Keratinocyte (primary cell): ENCODE results near the gene RNF182. TPM values are rescaled to one million over a fixed set of nuclear protein-coding genes. Genes with fewer than 3 reads are reported as not detected.
A peak's percentile ranks its signal among the peaks of the same experiment; 100 is the strongest.

Experiments
- DNase-seq: peaks from one replicate; pipeline ENCODE4 v3.0.0-alpha.2; 2011; ENCODE audit warnings: low read depth, missing footprints, low spot score
- FAIRE-seq: peaks from 2 replicates; lab custom pipeline; 2011; peaks lifted over from hg19 to GRCh38; lab: Jason Lieb, UNC
- H2AFZ ChIP-seq: 2 replicates; pipeline ENCODE4 v1.6.0; 2012; ENCODE audit warnings: low read length, control low read depth, inconsistent platforms; ENCODE audit not compliant: control insufficient read depth
- H3K27ac ChIP-seq: 2 replicates; pipeline ENCODE4 v1.5.1; 2011; ENCODE audit warnings: low read length; ENCODE audit not compliant: control insufficient read depth, insufficient read depth
- H3K27me3 ChIP-seq: 3 replicates; pipeline ENCODE4 v1.6.0; 2011; ENCODE audit warnings: low read length; ENCODE audit not compliant: control insufficient read depth, insufficient read depth; ENCODE audit errors: extremely low read depth
- H3K36me3 ChIP-seq, 2 experiments: 2 replicates in 1 of 2; 3 replicates in 1 of 2; pipeline ENCODE4 v1.5.1; 2011; ENCODE audit warnings: low read length in 2 of 2, mild to moderate bottlenecking in 1 of 2; ENCODE audit not compliant: control insufficient read depth in 2 of 2, insufficient read depth in 2 of 2; ENCODE audit errors: extremely low read depth in 1 of 2
- H3K4me1 ChIP-seq: 3 replicates; pipeline ENCODE4 v1.5.1; 2011; ENCODE audit warnings: low read length; ENCODE audit not compliant: control insufficient read depth, insufficient read depth; ENCODE audit errors: extremely low read depth
- H3K4me2 ChIP-seq: 3 replicates; pipeline ENCODE4 v1.6.0; 2011; ENCODE audit warnings: low read depth, low read length; ENCODE audit not compliant: control insufficient read depth, insufficient read depth; ENCODE audit errors: extremely low read depth
- H3K4me3 ChIP-seq, 3 experiments: fragments of 200-600 bp in 1 of 3; sonication (generic) in 1 of 3; 2 replicates in 2 of 3; 3 replicates in 1 of 3; pipeline ENCODE4 v1.5.1; 2011 to 2016; ENCODE audit warnings: low read length in 3 of 3, mild to moderate bottlenecking in 3 of 3, control low read depth in 2 of 3, inconsistent platforms in 1 of 3, low read depth in 1 of 3, mixed read lengths in 1 of 3, mixed run types in 1 of 3, moderate library complexity in 1 of 3; ENCODE audit not compliant: control insufficient read depth in 2 of 3, insufficient read depth in 2 of 3; ENCODE audit errors: extremely low read depth in 1 of 3
- H3K79me2 ChIP-seq: 2 replicates; pipeline ENCODE4 v1.6.0; 2012; ENCODE audit warnings: low read length; ENCODE audit not compliant: control insufficient read depth, insufficient read depth
- H3K9ac ChIP-seq: 3 replicates; pipeline ENCODE4 v1.6.0; 2011; ENCODE audit warnings: low read length; ENCODE audit not compliant: control insufficient read depth, insufficient read depth; ENCODE audit errors: extremely low read depth
- H3K9me1 ChIP-seq: 3 replicates; pipeline ENCODE4 v1.6.0; 2011; ENCODE audit warnings: low read length; ENCODE audit not compliant: control insufficient read depth, insufficient read depth; ENCODE audit errors: extremely low read depth
- H3K9me3 ChIP-seq: 2 replicates; pipeline ENCODE4 v1.5.1; 2012; ENCODE audit warnings: low read depth, low read length; ENCODE audit not compliant: control insufficient read depth
- H4K20me1 ChIP-seq: 3 replicates; pipeline ENCODE4 v1.6.0; 2011; ENCODE audit warnings: low read length; ENCODE audit not compliant: control insufficient read depth, insufficient read depth; ENCODE audit errors: extremely low read depth
- EZH2 ChIP-seq: IDR thresholded peaks from one replicate; pipeline ENCODE4 v1.6.1; 2012; ENCODE audit warnings: inconsistent platforms, mild to moderate bottlenecking, low read length, moderate library complexity
- dilution Hi-C: fragments of 300-500 bp; cut with MboI; formaldehyde crosslinking; loops from one replicate; pipeline ENCODE4 v1.7.0; 2020; ENCODE audit warnings: low sequenced_read_pairs; ENCODE audit not compliant: extremely low pct_ligation_motif_present
- polyA plus RNA-seq, 5 experiments: library from polyadenylated mRNA; depleted of rRNA in 3 of 5; stranded (reverse) in 3 of 5; stranded (forward) in 1 of 5; unstranded in 1 of 5; fragments of >200 nt; gene quantifications; 1 replicate in 1 of 5; 2 replicates in 3 of 5; 3 replicates in 1 of 5; pipeline versions ENCODE4 v1.2.1 to v1.2.3, GENCODE V29; 2011 to 2012; ENCODE audit warnings: missing spikeins in 2 of 5, low read depth in 1 of 5, low replicate concordance in 1 of 5
- TF ChIP-seq, protein P1 (sequence below), 3 experiments: IDR thresholded peaks in 1 of 3; conservative IDR thresholded peaks in 1 of 3; optimal IDR thresholded peaks in 1 of 3; 2 replicates in 2 of 3; 3 replicates in 1 of 3; pipeline versions ENCODE3 to v1.5.1; 2011; ENCODE audit warnings: low read length in 3 of 3, mild to moderate bottlenecking in 3 of 3, moderate library complexity in 2 of 3, control low read depth in 1 of 3, inconsistent platforms in 1 of 3; ENCODE audit not compliant: insufficient read depth in 2 of 3; ENCODE audit errors: extremely low read depth in 1 of 3

The RNF182 gene
- polyA plus RNA-seq, 1 donor (not counting 4 experiments of a cell fraction or from before 2014, with no cell fraction given) = 2.0 TPM

DNA sequence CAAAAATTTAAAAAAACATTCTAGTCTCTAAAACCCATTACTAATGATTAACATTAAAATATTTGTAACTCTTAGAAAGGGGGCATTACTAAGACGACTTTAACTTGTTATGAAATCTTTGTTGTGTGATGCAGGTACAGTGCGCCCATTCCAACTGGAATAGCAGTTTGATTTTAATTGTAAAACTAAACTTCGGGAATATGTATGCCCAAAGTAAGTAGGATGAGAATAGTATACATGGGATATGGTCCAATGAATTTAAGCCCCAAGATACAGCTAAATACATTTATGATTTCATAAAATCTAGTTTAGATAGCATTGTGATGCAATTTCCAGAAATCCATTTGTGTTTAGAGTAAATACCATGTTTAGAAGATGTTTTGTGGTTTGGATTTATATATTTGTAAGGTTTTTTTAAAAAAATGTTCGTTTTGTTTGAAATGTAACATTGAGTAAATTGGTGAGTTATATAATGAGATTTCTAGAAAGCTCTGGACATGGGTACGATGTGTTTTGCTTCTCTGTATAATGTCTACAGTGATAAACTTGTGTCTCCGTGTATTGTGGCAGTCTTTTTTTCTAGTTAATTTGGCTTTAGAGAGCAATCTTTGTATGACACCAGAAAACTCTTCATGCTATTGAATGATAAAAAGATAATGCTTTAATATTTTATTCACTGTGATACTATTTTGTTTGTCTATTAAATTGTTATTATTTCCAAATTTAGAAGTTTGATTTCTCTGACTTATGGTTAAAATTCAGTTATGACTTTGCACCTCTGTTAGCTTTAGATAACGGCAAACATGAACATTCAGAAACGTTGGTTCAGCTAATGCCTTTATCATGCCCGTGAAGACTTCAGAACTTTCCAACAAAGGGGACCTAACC, 54.8 kb downstream of the RNF182 start:
- H3K27me3 ChIP-seq = peaks cover 3% of the 10 kb centered on the region
- H2AFZ ChIP-seq = no peak overlapping the region
- no peaks in the 10 kb centered on the region for H3K9me3 ChIP-seq
- FAIRE-seq = no peak
- DNase-seq = no peak
- no peak for TF ChIP-seq EZH2
- TF ChIP-seq, protein P1, sequence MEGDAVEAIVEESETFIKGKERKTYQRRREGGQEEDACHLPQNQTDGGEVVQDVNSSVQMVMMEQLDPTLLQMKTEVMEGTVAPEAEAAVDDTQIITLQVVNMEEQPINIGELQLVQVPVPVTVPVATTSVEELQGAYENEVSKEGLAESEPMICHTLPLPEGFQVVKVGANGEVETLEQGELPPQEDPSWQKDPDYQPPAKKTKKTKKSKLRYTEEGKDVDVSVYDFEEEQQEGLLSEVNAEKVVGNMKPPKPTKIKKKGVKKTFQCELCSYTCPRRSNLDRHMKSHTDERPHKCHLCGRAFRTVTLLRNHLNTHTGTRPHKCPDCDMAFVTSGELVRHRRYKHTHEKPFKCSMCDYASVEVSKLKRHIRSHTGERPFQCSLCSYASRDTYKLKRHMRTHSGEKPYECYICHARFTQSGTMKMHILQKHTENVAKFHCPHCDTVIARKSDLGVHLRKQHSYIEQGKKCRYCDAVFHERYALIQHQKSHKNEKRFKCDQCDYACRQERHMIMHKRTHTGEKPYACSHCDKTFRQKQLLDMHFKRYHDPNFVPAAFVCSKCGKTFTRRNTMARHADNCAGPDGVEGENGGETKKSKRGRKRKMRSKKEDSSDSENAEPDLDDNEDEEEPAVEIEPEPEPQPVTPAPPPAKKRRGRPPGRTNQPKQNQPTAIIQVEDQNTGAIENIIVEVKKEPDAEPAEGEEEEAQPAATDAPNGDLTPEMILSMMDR (optimal IDR thresholded peaks at IDR 0.05 in 1 of 3, IDR thresholded peaks at IDR 0.05 in 1 of 3, conservative IDR thresholded peaks at IDR 0.05 in 1 of 3; ENCODE audit: extremely low read depth in 1 of 3, insufficient read depth in 2 of 3, low read length in 3 of 3) = no peak
- H3K27ac ChIP-seq = no peak overlapping the region
- H3K79me2 ChIP-seq = no peaks in the 10 kb centered on the region
- H3K9me1 ChIP-seq = no peaks in the 10 kb centered on the region
- no peak overlapping the region for H3K4me3 ChIP-seq
- no peaks in the 10 kb centered on the region for H3K36me3 ChIP-seq
- dilution Hi-C loops = no loop called here
- no peaks in the 10 kb centered on the region for H4K20me1 ChIP-seq
- no peak overlapping the region for H3K9ac ChIP-seq
- no peaks in the 10 kb centered on the region for H3K4me1 ChIP-seq
- no peak overlapping the region for H3K4me2 ChIP-seq

DNA sequence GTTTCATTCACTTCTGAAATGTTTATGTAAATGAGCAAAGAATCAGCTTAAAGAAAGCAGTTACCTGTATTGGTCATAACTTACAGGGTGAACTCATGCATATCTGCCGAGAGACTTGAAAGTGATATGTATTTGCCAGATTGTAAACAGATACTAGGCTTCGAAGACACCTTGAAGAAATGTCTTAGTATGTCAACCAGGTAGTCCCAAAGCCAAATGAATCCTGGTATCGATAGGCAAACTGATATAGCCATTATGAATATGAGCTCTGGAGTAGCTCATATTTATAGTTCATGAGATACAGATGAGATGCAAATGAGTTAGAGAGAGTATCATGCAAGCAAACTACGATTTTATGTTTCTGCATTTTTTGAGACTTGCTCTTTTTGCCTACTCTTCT, 55.8 kb downstream of the RNF182 start:
- Histone ChIP-seq H3K9me1 (no peaks in the 10 kb centered on the region), H3K36me3 (no peaks in the 10 kb centered on the region), H2AFZ (no peak overlapping the region), H3K9me3 (no peaks in the 10 kb centered on the region), H3K4me2 (no peak overlapping the region), H3K27ac (no peak overlapping the region), H3K9ac (no peak overlapping the region), H4K20me1 (no peaks in the 10 kb centered on the region), H3K4me1 (no peaks in the 10 kb centered on the region), H3K27me3 (peaks cover 3% of the 10 kb centered on the region), H3K4me3 (no peak overlapping the region), H3K79me2 (no peaks in the 10 kb centered on the region)
- FAIRE-seq (peak; percentile 48), DNase-seq (no peak)
- dilution Hi-C loops = no loop called here
- TF ChIP-seq, protein P1 (optimal IDR thresholded peaks at IDR 0.05 in 1 of 3, IDR thresholded peaks at IDR 0.05 in 1 of 3, conservative IDR thresholded peaks at IDR 0.05 in 1 of 3; ENCODE audit: extremely low read depth in 1 of 3, insufficient read depth in 2 of 3, low read length in 3 of 3) = no peak
- TF ChIP-seq EZH2 = no peak
